GM08714 (cell line): ENCODE data around the gene CABLES1.

Experiments
- H3K4me3 ChIP-seq: fragments of 200-500 bp; sonication (Bioruptor generic); 2 replicates; pipeline ENCODE4 v1.5.1; 2014; ENCODE audit warnings: mild to moderate bottlenecking, low read length, inconsistent platforms
- ZNF274 ChIP-seq: IDR thresholded peaks from 2 replicates; pipeline ENCODE4 v1.6.1; 2012; ENCODE audit warnings: mild to moderate bottlenecking, low read depth, low read length

The CABLES1 gene

GRCh38 chr18:23179416-23179815 lies 44.1 kb downstream of the CABLES1 start:
- TF ChIP-seq ZNF274, result no peak
- H3K4me3 ChIP-seq, result no peak overlapping the region

DNA sequence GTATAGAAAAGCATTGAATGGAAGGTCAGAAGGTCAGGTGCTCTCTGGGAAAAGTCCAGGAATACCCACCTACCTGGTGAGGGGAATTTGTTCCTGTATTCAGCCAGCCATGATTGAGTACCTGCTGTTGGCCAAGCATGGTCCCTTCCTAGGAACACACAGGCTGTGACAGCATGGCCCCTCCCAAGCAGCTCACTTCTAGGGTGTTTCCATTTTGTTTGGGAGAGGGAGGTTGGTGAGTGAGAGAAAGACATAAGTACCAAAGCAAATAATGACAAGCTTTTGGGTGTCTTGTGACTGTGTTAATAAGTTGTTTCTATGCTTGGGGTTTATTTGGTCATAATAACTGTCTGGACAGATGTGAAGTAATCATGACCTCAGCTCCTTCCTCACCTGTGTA lies 46.3 kb downstream of the CABLES1 start:
- H3K4me3 ChIP-seq, result no peak overlapping the region
- no peak for TF ChIP-seq ZNF274

DNA sequence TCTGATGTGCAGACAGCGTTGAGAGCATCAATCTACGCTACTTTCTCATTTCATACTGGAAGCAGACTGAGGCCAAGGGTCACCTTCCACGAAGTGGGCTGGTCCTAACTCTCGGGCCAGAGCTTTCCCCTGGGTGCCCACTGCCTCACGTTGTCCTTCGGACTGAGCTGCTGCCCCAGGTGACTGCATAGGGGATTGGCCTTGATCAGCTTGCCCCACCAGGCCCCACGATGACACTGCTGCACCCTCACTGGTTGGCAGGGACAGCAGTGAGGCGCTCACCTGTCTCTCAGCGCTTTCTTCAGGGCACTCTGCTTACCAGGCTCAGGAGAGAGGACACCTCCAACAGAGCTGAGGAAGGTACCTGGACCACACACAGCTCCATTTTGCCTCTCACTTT lies 47.3 kb downstream of the CABLES1 start:
- H3K4me3 ChIP-seq, result no peak overlapping the region
- no peak for TF ChIP-seq ZNF274

DNA sequence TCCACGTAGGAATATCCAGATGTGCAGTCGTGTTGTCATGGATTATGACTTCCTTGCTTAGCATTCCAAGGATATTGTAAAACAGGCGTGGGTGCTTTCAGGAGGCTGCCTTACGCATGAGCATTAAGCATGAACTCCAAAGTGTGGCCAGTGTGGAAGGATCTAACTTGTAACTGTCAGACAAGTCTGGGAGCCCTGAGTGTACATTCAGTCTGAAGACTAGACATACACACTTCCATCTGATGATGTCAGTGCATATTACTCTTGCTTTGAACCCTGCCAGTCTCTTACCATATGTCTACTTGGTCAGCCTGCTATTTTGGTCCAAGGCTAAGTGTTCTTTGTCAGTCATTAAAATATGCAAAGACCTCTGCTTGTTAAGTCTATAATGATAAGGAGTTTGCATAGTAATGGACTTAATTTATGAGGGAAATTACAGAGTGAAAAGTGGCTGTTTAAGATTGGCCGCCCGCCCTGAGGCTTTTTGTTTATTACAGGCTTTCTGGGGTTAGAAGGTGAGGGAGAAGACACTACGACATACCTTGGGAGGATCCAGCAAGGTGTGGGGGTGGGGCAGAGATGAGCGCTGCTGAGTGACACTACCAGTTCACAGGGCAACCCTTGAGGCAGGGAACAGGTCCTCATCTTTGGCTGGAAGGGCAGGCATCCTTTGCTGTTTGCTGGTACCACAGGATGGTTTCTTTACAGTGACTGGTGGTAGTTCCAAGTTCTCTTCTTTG lies 48.3 kb downstream of the CABLES1 start:
- no peak for TF ChIP-seq ZNF274
- H3K4me3 ChIP-seq, result no peak overlapping the region

DNA sequence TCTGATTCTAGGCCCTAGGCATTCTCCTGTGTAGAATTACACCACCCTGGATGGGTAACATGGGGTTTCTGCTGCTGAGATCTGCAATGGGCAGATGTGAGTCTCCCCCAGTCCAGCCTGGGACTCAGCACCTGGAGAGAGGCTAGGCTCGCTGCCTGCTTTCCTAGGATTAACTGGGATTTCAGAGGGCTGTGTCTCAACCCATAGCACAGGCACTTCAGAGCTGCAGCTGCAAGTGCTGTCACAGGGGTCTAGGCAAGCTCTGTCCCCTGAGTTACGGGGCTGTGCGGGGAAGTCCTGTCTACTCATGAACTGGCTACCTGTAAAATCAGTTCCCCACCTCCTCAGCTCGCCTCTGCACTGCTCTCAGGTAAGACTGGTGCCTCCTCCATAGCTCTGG lies 51.5 kb downstream of the CABLES1 start:
- no peak for TF ChIP-seq ZNF274
- no peak overlapping the region for H3K4me3 ChIP-seq

GRCh38 chr18:23188068-23188760 lies 52.9 kb downstream of the CABLES1 start:
- no peak for TF ChIP-seq ZNF274
- H3K4me3 ChIP-seq, result no peak overlapping the region

- TF ChIP-seq ZNF274, result no peak
- H3K4me3 ChIP-seq, result no peak overlapping the region
These were observed 53.8 kb downstream of the CABLES1 start for GRCh38 chr18:23189099-23189498.

- TF ChIP-seq ZNF274, result no peak
- H3K4me3 ChIP-seq, result no peak overlapping the region
These were observed 54.7 kb downstream of the CABLES1 start for GRCh38 chr18:23189768-23190661.

GRCh38 chr18:23191232-23191631 lies 55.9 kb downstream of the CABLES1 start:
- H3K4me3 ChIP-seq, result no peak overlapping the region
- no peak for TF ChIP-seq ZNF274

DNA sequence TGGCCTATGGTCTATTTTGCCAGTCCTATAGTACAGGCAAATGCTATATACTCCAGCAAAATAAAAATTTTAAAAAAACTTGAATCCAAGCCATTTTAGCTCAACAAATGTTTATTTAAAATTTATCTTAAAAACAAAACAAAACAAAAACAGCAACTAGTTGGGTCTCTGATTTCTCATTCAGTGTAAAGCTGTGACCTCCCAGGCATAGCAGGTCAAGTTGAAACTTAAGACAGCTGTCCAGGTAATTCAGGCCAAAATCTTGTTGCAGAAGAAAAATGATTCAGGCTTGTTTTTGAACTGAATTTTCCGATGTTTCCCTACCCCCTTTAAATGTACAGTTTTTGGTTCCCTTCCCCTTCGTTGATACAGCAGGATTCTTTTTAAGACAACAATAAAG lies 58.5 kb downstream of the CABLES1 start:
- TF ChIP-seq ZNF274, result no peak
- no peak overlapping the region for H3K4me3 ChIP-seq

DNA sequence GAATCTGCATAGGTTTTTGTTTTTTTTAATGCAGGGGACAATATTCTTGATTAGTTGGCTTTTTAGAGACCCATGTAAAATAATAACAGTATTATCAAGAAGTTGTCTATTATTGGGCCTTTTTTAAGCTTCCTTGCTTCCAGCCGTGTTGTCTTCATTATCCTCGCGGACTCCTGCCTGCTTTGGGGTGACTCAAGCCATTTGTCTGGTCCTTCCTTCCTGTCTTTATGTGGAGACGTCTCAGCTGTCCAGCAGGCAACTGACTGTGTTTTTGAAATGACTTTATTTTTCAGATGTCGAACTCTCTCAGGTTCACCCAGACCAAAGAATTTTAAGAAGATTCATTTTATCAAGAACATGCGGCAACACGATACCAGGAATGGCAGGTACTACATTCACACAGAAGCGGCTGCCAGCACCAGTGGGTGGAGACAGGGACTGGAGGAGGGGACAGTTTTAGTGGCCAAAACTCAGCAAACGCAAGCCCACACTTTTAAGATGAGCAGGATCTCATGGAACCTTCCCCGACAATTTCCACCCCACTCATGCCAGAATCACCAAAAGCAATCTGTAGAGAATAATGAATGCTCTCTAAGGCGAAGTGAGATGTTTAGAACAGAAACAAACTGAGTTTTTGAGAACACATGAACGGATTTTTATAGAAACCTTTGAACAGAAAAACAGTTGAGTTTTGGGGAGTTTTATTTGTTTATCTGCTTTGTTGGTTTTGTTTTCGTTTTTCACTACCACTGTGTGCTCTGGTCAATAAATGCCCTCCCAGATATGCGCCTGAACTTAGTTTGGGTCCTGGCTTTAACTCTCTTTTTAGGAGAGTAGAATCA lies 59.1 kb downstream of the CABLES1 start:
- TF ChIP-seq ZNF274, result no peak
- H3K4me3 ChIP-seq, result no peak overlapping the region

- TF ChIP-seq ZNF274, result no peak
- no peak overlapping the region for H3K4me3 ChIP-seq
These were observed 60.0 kb downstream of the CABLES1 start for GRCh38 chr18:23194997-23195957.
